Right atrium auricular region (tissue), 2 donors: ENCODE results near the gene SGCA. TPM values are rescaled to one million over a fixed set of nuclear protein-coding genes. Genes with fewer than 3 reads are reported as not detected.

ENCODE experiments used
- DNase-seq: peaks from one replicate; pipeline ENCODE4 v3.0.0-alpha.2; 2019; ENCODE audit warnings: low spot score
- H3K27ac ChIP-seq, 2 donors: fragments of 200-600 bp; sonication (generic); 1 replicate in 1 of 2; 2 replicates in 1 of 2; pipeline ENCODE4 v1.5.1; 2016 to 2019
- H3K27me3 ChIP-seq, 2 donors: fragments of 200-600 bp; sonication (generic); one replicate each; pipeline versions ENCODE4 v1.5.1 to v1.6.0; 2017 to 2019
- H3K36me3 ChIP-seq: fragments of 200-600 bp; sonication (generic); one replicate; pipeline ENCODE4 v1.5.1; 2016
- H3K4me1 ChIP-seq, 2 donors: fragments of 200-600 bp; sonication (generic); one replicate each; pipeline versions ENCODE4 v1.5.1 to v1.6.0; 2017 to 2019
- H3K4me3 ChIP-seq, 2 donors: fragments of 200-600 bp; sonication (generic); 1 replicate in 1 of 2; 2 replicates in 1 of 2; pipeline ENCODE4 v1.5.1; 2017 to 2019; ENCODE audit warnings: mild to moderate bottlenecking in 1 of 2, moderate library complexity in 1 of 2
- H3K9me3 ChIP-seq, 2 donors: fragments of 200-600 bp; sonication (generic); one replicate each; pipeline ENCODE4 v1.5.1; 2019
- total RNA-seq, 2 donors: library from RNA; depleted of rRNA; stranded (reverse); fragments of >200 nt; gene quantifications; one replicate each; pipeline ENCODE4 v1.1.0, GENCODE V29; 2016
- TF ChIP-seq, protein P1 (sequence below), 2 donors: fragments of 200-600 bp; sonication (generic); IDR thresholded peaks; one replicate each; pipeline ENCODE4 v1.5.1; 2019; ENCODE audit warnings: antibody characterized with exemption in 2 of 2

Gene SGCA
- total RNA-seq, 2 donors from 2014 or later = 120 to 207 TPM

- Histone ChIP-seq H3K4me3 (no peak overlapping the region), H3K27me3 (no peaks in the 10 kb centered on the region), H3K27ac (peak overlapping the region; percentile 73 to 84), H3K36me3 (no peaks in the 10 kb centered on the region), H3K4me1 (peaks cover 2 to 53% of the 10 kb centered on the region in 2 donors), H3K9me3 (no peaks in the 10 kb centered on the region)
- TF ChIP-seq, protein P1, sequence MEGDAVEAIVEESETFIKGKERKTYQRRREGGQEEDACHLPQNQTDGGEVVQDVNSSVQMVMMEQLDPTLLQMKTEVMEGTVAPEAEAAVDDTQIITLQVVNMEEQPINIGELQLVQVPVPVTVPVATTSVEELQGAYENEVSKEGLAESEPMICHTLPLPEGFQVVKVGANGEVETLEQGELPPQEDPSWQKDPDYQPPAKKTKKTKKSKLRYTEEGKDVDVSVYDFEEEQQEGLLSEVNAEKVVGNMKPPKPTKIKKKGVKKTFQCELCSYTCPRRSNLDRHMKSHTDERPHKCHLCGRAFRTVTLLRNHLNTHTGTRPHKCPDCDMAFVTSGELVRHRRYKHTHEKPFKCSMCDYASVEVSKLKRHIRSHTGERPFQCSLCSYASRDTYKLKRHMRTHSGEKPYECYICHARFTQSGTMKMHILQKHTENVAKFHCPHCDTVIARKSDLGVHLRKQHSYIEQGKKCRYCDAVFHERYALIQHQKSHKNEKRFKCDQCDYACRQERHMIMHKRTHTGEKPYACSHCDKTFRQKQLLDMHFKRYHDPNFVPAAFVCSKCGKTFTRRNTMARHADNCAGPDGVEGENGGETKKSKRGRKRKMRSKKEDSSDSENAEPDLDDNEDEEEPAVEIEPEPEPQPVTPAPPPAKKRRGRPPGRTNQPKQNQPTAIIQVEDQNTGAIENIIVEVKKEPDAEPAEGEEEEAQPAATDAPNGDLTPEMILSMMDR (IDR thresholded peaks at IDR 0.05) = no peak
- no peak for DNase-seq
Measured at GRCh38 chr17:50207792-50208567, 42.2 kb downstream of the SGCA start.

DNA sequence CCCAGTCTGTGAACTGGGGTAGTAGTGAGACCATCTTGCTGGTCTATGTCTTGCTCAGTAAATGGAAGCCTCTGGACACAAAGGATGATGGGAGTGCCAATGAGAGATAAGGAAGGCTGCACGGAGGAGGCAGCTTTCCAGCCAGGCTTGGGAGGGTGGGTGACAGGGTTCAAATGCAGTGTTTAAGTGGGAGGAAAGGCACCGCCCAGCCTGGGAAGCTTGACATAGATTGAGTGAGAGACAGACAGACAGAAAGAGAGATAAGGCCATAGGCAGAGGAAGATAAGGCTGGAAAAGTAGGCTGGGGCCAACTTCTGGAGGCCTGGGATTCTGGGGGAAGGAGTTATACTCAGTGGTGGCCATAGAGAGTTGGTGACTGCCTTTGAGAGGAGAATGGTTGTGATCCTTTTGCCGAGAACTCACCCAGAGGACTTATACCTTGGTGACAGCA lies 42.8 kb downstream of the SGCA start:
- H3K4me3 ChIP-seq = no peak overlapping the region
- no peaks in the 10 kb centered on the region for H3K9me3 ChIP-seq
- DNase-seq = no peak
- peaks cover 2 to 53% of the 10 kb centered on the region in 2 donors for H3K4me1 ChIP-seq
- H3K27me3 ChIP-seq = no peaks in the 10 kb centered on the region
- TF ChIP-seq, protein P1 (IDR thresholded peaks at IDR 0.05) = no peak
- H3K36me3 ChIP-seq = no peaks in the 10 kb centered on the region
- peak overlapping the region; percentile 73 to 84 for H3K27ac ChIP-seq

- Histone ChIP-seq H3K27me3 (no peaks in the 10 kb centered on the region), H3K4me1 (peaks cover 2 to 53% of the 10 kb centered on the region in 2 donors), H3K9me3 (no peaks in the 10 kb centered on the region), H3K36me3 (no peaks in the 10 kb centered on the region), H3K4me3 (no peak overlapping the region), H3K27ac (peak overlapping the region; percentile 73 to 84)
- TF ChIP-seq, protein P1 (IDR thresholded peaks at IDR 0.05) = no peak
- no peak for DNase-seq
Measured at GRCh38 chr17:50209133-50209471, 43.3 kb downstream of the SGCA start.

GRCh38 chr17:50209472-50210239 lies 43.9 kb downstream of the SGCA start:
- Histone ChIP-seq H3K4me3 (no peak overlapping the region), H3K36me3 (no peaks in the 10 kb centered on the region), H3K27me3 (no peaks in the 10 kb centered on the region), H3K9me3 (no peaks in the 10 kb centered on the region), H3K4me1 (peaks cover 2 to 59% of the 10 kb centered on the region in 2 donors), H3K27ac (peak overlapping the region; percentile 80 to 84)
- TF ChIP-seq, protein P1 (IDR thresholded peaks at IDR 0.05) = no peak
- DNase-seq = peak; percentile 93

DNA sequence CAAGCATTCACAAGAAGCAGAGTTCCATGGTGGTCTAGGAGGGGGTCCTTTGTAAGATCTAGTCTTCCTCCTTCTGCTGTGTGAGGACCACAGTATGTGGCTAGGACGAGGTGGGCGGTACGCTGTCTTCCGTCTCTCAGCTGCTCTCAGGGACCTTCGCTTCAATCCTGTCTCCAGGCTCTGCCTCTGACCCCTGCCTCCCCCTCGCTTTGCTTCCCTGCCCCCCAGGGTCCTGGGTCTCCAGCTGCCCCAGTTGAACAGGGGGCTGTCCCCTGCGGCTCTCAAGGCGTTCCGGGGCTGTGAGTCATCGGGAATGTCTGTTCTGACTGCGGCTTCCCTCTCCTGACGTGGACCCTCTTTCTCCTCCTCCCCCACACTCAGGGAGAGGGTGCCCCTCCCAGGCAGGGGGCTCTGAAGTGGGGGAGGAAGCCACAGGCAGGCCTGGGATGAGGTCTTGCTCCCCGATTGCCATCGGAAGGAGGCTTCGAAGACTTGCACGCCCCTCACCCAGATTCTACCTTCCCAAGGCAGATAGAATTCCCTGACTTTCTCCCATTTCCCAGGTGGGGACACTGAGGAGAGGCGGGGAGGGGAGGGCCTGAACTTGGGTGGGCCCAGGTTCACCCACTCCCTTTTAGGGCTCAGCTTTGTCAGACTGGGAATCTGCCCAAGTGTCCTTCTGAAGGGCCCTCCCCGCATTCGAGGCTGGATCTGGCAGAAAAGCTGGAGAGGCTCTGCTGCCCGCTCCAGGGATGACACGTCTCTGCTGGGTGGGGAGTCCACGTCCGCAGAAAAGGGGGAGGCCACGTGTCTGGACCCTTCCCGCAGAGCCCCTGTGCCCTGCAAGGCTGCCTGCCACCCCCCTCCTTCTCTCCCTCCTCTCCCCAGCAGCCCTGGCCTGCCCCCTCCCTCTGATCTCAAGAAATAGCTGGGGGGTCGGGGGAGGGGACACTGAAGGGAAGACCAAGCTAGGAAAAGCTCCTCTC lies 44.7 kb downstream of the SGCA start:
- TF ChIP-seq, protein P1 (IDR thresholded peaks at IDR 0.05) = no peak
- Histone ChIP-seq H3K27me3 (no peaks in the 10 kb centered on the region), H3K4me3 (no peak overlapping the region), H3K36me3 (no peaks in the 10 kb centered on the region), H3K4me1 (peaks cover 2 to 58% of the 10 kb centered on the region in 2 donors), H3K27ac (peak overlapping the region; percentile 80 to 84), H3K9me3 (no peaks in the 10 kb centered on the region)
- peak; percentile 81 for DNase-seq
